Gastroesophageal sphincter (tissue), 3 donors: ENCODE results near the gene THOP1.

Source experiments
- POLR2A ChIP-seq, 2 donors: fragments of 450-650 bp; IDR thresholded peaks; one replicate each; pipeline ENCODE4 v1.6.1; 2017; ENCODE audit warnings: antibody characterized with exemption in 2 of 2, mild to moderate bottlenecking in 2 of 2, moderate library complexity in 1 of 2
- POLR2AphosphoS5 ChIP-seq: sonication (generic); formaldehyde crosslinking; IDR thresholded peaks from one replicate; pipeline ENCODE4 v1.6.1; 2017; ENCODE audit warnings: antibody characterized with exemption
- TF ChIP-seq, protein P1 (sequence below), 4 experiments: fragments of 200-600 bp in 2 of 4; fragments of 450-650 bp in 2 of 4; sonication (generic) in 1 of 4; IDR thresholded peaks; one replicate each; pipeline ENCODE4 v1.5.1; 2017 to 2019; ENCODE audit warnings: antibody characterized with exemption in 4 of 4, mild to moderate bottlenecking in 2 of 4, moderate library complexity in 2 of 4

DNA sequence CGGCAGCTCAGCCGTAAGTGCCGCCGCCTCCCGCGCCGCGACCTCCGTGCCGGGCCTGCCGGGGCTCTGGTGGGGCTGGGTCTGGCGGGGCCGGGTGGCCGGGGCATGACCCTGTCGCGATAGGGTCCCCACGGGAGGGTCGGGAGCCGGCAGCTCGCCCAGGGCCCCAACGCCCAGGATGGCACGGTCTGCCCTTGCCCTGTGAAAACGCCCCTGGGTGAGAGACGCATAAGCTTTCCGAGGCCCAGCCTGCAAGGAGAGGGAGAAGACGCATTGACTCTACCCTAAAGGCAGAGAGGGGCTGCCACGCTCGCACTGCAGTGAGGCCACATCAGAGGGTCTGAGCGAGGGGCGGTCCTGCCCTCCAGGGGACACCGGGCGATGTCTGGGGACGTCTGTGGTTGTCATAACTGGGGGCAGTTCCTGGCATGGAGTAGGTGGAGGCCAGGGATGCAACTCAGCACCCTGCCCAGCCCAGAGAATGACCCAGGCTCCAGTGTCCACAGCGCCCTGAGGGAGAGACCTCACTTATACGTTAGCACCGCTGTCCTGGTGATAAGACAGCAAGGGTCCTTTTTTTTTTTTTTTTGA is 34.9 kb downstream of the THOP1 start:
- TF ChIP-seq POLR2A (IDR thresholded peaks at IDR 0.05) = no peak
- no peak for TF ChIP-seq POLR2AphosphoS5
- TF ChIP-seq, protein P1, sequence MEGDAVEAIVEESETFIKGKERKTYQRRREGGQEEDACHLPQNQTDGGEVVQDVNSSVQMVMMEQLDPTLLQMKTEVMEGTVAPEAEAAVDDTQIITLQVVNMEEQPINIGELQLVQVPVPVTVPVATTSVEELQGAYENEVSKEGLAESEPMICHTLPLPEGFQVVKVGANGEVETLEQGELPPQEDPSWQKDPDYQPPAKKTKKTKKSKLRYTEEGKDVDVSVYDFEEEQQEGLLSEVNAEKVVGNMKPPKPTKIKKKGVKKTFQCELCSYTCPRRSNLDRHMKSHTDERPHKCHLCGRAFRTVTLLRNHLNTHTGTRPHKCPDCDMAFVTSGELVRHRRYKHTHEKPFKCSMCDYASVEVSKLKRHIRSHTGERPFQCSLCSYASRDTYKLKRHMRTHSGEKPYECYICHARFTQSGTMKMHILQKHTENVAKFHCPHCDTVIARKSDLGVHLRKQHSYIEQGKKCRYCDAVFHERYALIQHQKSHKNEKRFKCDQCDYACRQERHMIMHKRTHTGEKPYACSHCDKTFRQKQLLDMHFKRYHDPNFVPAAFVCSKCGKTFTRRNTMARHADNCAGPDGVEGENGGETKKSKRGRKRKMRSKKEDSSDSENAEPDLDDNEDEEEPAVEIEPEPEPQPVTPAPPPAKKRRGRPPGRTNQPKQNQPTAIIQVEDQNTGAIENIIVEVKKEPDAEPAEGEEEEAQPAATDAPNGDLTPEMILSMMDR (IDR thresholded peaks at IDR 0.05) = no peak
